Thyroid gland (tissue), 4 donors: Measurements from ENCODE around the gene PNLDC1. TPM values are rescaled to one million over a fixed set of nuclear protein-coding genes. Genes with fewer than 3 reads are reported as not detected.
"Not testable (repeated sequence)": the region's sequence is repeated elsewhere in the genome, so short reads cannot be mapped to it uniquely, and the experiment has no call there.

Experiments
- DNase-seq, 2 donors: peaks; one replicate each; pipeline ENCODE4 v3.0.0-alpha.2; 2019
- H3K27ac ChIP-seq, 3 donors: fragments of 200-600 bp; sonication (generic); 1 replicate in 2 of 3; 2 replicates in 1 of 3; pipeline ENCODE4 v1.5.1; 2016 to 2019; ENCODE audit warnings: mild to moderate bottlenecking in 1 of 3, moderate library complexity in 1 of 3
- H3K27me3 ChIP-seq: fragments of 200-600 bp; sonication (generic); one replicate; pipeline ENCODE4 v1.5.1; 2019
- H3K36me3 ChIP-seq, 2 donors: fragments of 200-600 bp; sonication (generic); one replicate each; pipeline ENCODE4 v1.5.1; 2016 to 2019
- H3K4me1 ChIP-seq, 2 donors: fragments of 200-600 bp; sonication (generic); one replicate each; pipeline ENCODE4 v1.5.1; 2017 to 2019
- H3K4me3 ChIP-seq, 3 donors: fragments of 200-600 bp; sonication (generic); replicated peaks in 1 of 3; 1 replicate in 2 of 3; 2 replicates in 1 of 3; pipeline ENCODE4 v1.5.1; 2016; ENCODE audit warnings: mild to moderate bottlenecking in 1 of 3
- H3K9me3 ChIP-seq: fragments of 200-600 bp; sonication (generic); one replicate; pipeline ENCODE4 v1.5.1; 2017
- POLR2A ChIP-seq, 2 donors: fragments of 450-650 bp; IDR thresholded peaks; one replicate each; pipeline ENCODE4 v1.6.1; 2017; ENCODE audit warnings: antibody characterized with exemption in 2 of 2, mild to moderate bottlenecking in 2 of 2, moderate library complexity in 1 of 2
- WGBS, 2 donors: methylation state at CpG; one replicate each; pipeline ENCODE4 v1.1.5; 2017; 5-methylcytosine and 5-hydroxymethylcytosine counted together
- intact Hi-C: fragments of 100-400 bp; cut with DNase I; formaldehyde crosslinking; loops from one replicate; pipeline ENCODE4 v1.15.1; 2023
- total RNA-seq, 4 donors: library from RNA; depleted of rRNA; stranded (reverse); fragments of >200 nt; gene quantifications; one replicate each; pipeline ENCODE4 v1.2.3, GENCODE V29; 2016
- TF ChIP-seq, protein P1 (sequence below), 6 experiments: fragments of 200-600 bp in 3 of 6; fragments of 450-650 bp in 3 of 6; sonication (generic) in 3 of 6; IDR thresholded peaks; one replicate each; pipeline ENCODE4 v1.5.1; 2016 to 2019; ENCODE audit warnings: antibody characterized with exemption in 6 of 6, mild to moderate bottlenecking in 2 of 6, inconsistent platforms in 1 of 6, moderate library complexity in 1 of 6

Gene PNLDC1
- total RNA-seq, 4 donors from 2014 or later: 2.0 TPM; not detected in 3

DNA sequence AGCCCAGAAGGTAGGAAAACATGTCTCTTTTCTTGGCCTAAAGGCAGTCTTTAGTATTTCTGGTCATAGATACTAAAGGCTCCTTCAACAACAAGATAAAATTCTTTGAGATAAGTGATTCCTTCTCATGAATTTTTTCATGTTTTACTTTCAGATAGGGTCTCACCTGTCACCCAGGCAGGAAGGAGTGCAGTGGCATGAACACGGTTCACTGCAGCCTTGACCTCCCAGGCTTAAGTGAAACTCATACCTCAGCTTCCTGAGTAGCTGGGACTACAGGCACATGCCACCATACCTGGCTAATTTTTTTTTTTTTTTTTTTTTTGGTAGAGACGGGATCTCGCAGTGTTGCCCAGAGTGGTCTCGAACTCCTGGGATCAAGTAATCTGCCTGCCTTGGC lies 9.1 kb downstream of the PNLDC1 start:
- WGBS, 2 donors: 76 to 87% methylated on average over 4 of the region's 4 CpGs
- Histone ChIP-seq H3K27me3 (no peaks in the 10 kb centered on the region), H3K9me3 (no peaks in the 10 kb centered on the region), H3K4me1 (no peaks in the 10 kb centered on the region), H3K36me3 (no peaks in the 10 kb centered on the region), H3K4me3 (no peak overlapping the region), H3K27ac (no peak overlapping the region)
- intact Hi-C loops: no loop called here
- DNase-seq: no peak
- TF ChIP-seq POLR2A (IDR thresholded peaks at IDR 0.05): no peak
- TF ChIP-seq, protein P1, sequence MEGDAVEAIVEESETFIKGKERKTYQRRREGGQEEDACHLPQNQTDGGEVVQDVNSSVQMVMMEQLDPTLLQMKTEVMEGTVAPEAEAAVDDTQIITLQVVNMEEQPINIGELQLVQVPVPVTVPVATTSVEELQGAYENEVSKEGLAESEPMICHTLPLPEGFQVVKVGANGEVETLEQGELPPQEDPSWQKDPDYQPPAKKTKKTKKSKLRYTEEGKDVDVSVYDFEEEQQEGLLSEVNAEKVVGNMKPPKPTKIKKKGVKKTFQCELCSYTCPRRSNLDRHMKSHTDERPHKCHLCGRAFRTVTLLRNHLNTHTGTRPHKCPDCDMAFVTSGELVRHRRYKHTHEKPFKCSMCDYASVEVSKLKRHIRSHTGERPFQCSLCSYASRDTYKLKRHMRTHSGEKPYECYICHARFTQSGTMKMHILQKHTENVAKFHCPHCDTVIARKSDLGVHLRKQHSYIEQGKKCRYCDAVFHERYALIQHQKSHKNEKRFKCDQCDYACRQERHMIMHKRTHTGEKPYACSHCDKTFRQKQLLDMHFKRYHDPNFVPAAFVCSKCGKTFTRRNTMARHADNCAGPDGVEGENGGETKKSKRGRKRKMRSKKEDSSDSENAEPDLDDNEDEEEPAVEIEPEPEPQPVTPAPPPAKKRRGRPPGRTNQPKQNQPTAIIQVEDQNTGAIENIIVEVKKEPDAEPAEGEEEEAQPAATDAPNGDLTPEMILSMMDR (IDR thresholded peaks at IDR 0.05): no peak

DNA sequence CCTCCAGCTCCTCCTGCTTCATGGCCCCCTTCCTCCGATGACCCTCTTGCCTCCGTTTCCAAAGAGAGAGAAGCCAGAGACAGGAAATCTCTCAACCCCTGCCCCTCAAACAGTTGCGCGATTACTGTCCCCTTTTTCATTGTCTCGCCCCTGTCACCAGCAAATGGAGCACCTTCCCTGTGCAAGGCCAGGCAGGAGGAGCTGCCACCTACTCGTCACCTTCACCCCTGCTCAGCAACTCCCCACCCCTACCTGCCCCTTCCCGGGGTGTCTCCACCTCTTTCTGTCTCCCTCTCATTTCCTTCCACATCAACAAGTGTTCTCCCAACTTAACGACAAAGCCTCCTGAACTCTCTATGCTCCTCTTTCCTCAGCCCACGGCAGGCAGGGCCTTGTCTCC lies 13.7 kb downstream of the PNLDC1 start:
- H3K4me1 ChIP-seq: no peaks in the 10 kb centered on the region
- H3K4me3 ChIP-seq: no peak overlapping the region
- H3K27ac ChIP-seq: no peak overlapping the region
- H3K27me3 ChIP-seq: no peaks in the 10 kb centered on the region
- intact Hi-C loops: no loop called here
- H3K9me3 ChIP-seq: no peaks in the 10 kb centered on the region
- WGBS, 2 donors: 79 to 84% methylated on average over 9 of the region's 9 CpGs
- TF ChIP-seq, protein P1 (IDR thresholded peaks at IDR 0.05): no peak
- no peak for TF ChIP-seq POLR2A (IDR thresholded peaks at IDR 0.05)
- H3K36me3 ChIP-seq: no peaks in the 10 kb centered on the region
- DNase-seq: no peak

DNA sequence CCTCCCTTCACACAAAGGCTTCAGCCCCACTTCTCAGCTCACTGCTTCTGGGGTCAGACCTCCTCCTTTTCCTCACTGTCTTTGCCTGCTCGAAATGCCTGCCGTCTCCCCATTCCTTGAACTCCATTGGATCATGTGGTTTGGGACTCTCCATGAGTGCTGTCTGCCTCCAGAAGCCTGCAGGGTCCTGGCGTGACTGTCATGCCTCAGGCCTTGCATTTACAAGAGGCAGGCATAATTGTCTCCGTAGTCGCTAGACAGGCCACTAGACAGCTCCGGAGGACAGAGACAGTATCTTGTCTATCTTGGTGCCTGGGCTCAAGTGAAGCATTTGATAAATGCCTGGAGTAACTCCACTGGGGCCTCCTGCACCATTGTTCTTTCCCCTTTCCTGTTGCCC lies 15.3 kb downstream of the PNLDC1 start:
- TF ChIP-seq, protein P1 (IDR thresholded peaks at IDR 0.05): no peak
- TF ChIP-seq POLR2A (IDR thresholded peaks at IDR 0.05): no peak
- Histone ChIP-seq H3K27me3 (no peaks in the 10 kb centered on the region), H3K4me3 (no peak overlapping the region), H3K4me1 (no peaks in the 10 kb centered on the region), H3K9me3 (no peaks in the 10 kb centered on the region), H3K27ac (no peak overlapping the region), H3K36me3 (no peaks in the 10 kb centered on the region)
- DNase-seq: no peak
- WGBS, 2 donors: 60 to 66% methylated on average over 6 of the region's 6 CpGs
- intact Hi-C loops: no loop called here

DNA sequence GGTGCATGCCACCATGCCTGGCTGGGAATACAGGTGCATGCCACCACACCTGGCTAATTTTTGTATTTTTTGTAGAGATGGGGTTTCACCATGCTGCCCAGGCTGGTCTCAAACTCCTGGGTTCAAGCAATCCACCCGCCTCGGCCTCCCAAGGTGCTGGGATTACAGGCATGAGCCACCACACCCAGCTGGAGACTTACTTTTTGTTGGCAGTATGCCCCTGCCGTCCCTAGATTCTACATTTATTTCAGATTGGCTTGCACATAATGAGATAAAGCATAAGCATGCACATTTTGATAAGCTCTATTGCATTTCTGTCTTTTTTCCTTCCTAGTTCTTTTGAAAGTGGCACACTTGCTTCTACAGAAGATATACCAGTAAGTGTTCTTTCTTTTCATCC lies 16.7 kb downstream of the PNLDC1 start:
- H3K4me1 ChIP-seq: not testable (repeated sequence)
- WGBS, 2 donors: 88 to 92% methylated on average over 3 of the region's 3 CpGs

GRCh38 chr6:159817951-159818739 lies 18.1 kb downstream of the PNLDC1 start:
- Histone ChIP-seq H3K27ac (no peak overlapping the region), H3K4me3 (no peak overlapping the region), H3K4me1 (no peaks in the 10 kb centered on the region), H3K9me3 (no peaks in the 10 kb centered on the region), H3K36me3 (no peaks in the 10 kb centered on the region), H3K27me3 (no peaks in the 10 kb centered on the region)
- 87 to 91% methylated on average over 21 to 23 of the region's 23 CpGs for WGBS, 2 donors
- intact Hi-C loops: no loop called here
- no peak for DNase-seq
- no peak for TF ChIP-seq POLR2A (IDR thresholded peaks at IDR 0.05)
- TF ChIP-seq, protein P1 (IDR thresholded peaks at IDR 0.05): no peak

More for the DNA sequence above, 16.7 kb downstream of the PNLDC1 start:
- intact Hi-C loops, H3K36me3 ChIP-seq, H3K9me3 ChIP-seq, H3K27me3 ChIP-seq, H3K4me3 ChIP-seq, H3K27ac ChIP-seq, DNase-seq: not testable (repeated sequence)
